Cardiac muscle cell (in vitro differentiated cells and primary cell): ENCODE data around the gene IRF9. TPM values are rescaled to one million over a fixed set of nuclear protein-coding genes. Genes with fewer than 3 reads are reported as not detected.

ENCODE experiments used
- DNase-seq, 2 donors: peaks; one replicate each; pipeline versions ENCODE4 v3.0.0 to v3.0.0-alpha.2; 2010 to 2017; ENCODE audit warnings: low read depth in 1 of 2, low spot score in 1 of 2
- H3K27ac ChIP-seq: fragments of 200-600 bp; sonication (generic); 2 replicates; pipeline ENCODE4 v1.5.1; 2016
- H3K27me3 ChIP-seq: fragments of 200-600 bp; sonication (generic); 2 replicates; pipeline ENCODE4 v1.6.0; 2016; ENCODE audit warnings: control low read depth
- H3K36me3 ChIP-seq: fragments of 200-600 bp; sonication (generic); 2 replicates; pipeline ENCODE4 v1.5.1; 2016; ENCODE audit warnings: control low read depth
- H3K4me1 ChIP-seq: fragments of 200-600 bp; sonication (generic); 2 replicates; pipeline ENCODE4 v1.8.1; 2017; ENCODE audit warnings: low read depth, mild to moderate bottlenecking, mixed run types
- H3K4me3 ChIP-seq: fragments of 200-600 bp; sonication (generic); 2 replicates; pipeline ENCODE4 v1.5.1; 2016; ENCODE audit warnings: mild to moderate bottlenecking
- H3K9me3 ChIP-seq: fragments of 200-600 bp; sonication (generic); 2 replicates; pipeline ENCODE4 v1.5.1; 2017; ENCODE audit warnings: low read depth, mild to moderate bottlenecking, control low read depth
- polyA plus RNA-seq: library from polyadenylated mRNA; unstranded; fragments of >200 nt; fragmentation: Nextera tagmentation; extraction: Ambion mirVana; gene quantifications from 2 replicates; pipeline ENCODE4 v1.2.1, GENCODE V29; 2016
- total RNA-seq: library from RNA; depleted of rRNA; stranded (reverse); fragments of >200 nt; gene quantifications from 2 replicates; pipeline ENCODE4 v1.2.3, GENCODE V29; 2016
- TF ChIP-seq, protein P1 (sequence below): IDR thresholded peaks from 2 replicates; pipeline ENCODE4 v1.5.1; 2012; ENCODE audit warnings: low read depth, mild to moderate bottlenecking, low read length

IRF9 gene
- total and polyA plus RNA-seq, 2 experiments from 2014 or later = 29.1 to 35.4 TPM

DNA sequence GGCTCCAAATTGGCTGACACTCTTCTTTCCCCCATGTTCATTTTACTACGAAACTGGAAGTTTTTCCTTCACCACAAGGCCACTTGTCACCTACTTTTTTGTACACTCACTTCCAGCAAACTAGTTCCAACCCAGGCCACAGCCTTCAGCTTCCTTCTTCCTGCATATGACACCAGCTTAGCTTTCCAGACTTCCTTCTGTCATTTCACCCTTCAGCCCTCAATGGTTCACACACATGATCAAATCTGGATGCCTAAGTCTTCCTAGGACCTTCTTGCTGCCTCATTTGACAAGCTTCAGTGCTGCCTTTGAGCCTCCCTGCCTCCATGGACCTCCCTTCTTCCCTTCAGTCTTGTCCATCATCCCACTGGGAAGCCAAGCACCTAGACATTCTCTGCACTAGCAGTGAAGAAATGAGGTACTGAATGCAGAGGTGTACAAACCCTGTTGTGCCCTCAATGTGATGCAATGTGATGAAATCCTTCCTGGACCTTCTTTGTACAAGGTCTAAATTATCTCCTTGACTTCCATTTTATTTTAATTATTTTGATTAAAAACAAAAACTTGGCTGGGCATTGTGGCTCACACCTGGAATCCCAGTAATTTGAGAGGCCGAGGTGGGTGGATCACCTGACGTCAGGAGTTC, 6.5 kb downstream of the IRF9 start:
- no peak overlapping the region for H3K4me3 ChIP-seq
- no peaks in the 10 kb centered on the region for H3K27me3 ChIP-seq
- DNase-seq = no peak
- H3K36me3 ChIP-seq = peaks cover 4% of the 10 kb centered on the region
- no peak overlapping the region for H3K27ac ChIP-seq
- TF ChIP-seq, protein P1, sequence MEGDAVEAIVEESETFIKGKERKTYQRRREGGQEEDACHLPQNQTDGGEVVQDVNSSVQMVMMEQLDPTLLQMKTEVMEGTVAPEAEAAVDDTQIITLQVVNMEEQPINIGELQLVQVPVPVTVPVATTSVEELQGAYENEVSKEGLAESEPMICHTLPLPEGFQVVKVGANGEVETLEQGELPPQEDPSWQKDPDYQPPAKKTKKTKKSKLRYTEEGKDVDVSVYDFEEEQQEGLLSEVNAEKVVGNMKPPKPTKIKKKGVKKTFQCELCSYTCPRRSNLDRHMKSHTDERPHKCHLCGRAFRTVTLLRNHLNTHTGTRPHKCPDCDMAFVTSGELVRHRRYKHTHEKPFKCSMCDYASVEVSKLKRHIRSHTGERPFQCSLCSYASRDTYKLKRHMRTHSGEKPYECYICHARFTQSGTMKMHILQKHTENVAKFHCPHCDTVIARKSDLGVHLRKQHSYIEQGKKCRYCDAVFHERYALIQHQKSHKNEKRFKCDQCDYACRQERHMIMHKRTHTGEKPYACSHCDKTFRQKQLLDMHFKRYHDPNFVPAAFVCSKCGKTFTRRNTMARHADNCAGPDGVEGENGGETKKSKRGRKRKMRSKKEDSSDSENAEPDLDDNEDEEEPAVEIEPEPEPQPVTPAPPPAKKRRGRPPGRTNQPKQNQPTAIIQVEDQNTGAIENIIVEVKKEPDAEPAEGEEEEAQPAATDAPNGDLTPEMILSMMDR = no peak
- no peaks in the 10 kb centered on the region for H3K4me1 ChIP-seq
- H3K9me3 ChIP-seq = no peaks in the 10 kb centered on the region

- no peaks in the 10 kb centered on the region for H3K9me3 ChIP-seq
- no peaks in the 10 kb centered on the region for H3K27me3 ChIP-seq
- H3K36me3 ChIP-seq = no peaks in the 10 kb centered on the region
- TF ChIP-seq, protein P1 = no peak
- no peaks in the 10 kb centered on the region for H3K4me1 ChIP-seq
- no peak within 1 kb of the TSS for H3K27ac ChIP-seq
- peak; percentile 91 to 98 for DNase-seq
- H3K4me3 ChIP-seq = peak within 1 kb of the TSS; percentile 21
Observed at GRCh38 chr14:24171422-24172260, 10.6 kb downstream of the IRF9 start, which contains the start of gene REC8. REC8 (plus strand) TSS chr14:24172080; CDS start chr14:24172553, 473 bp downstream.

- DNase-seq = no peak
- no peaks in the 10 kb centered on the region for H3K9me3 ChIP-seq
- no peaks in the 10 kb centered on the region for H3K4me1 ChIP-seq
- H3K36me3 ChIP-seq = no peaks in the 10 kb centered on the region
- H3K27ac ChIP-seq = no peak overlapping the region
- H3K4me3 ChIP-seq = peak overlapping the region; percentile 21
- TF ChIP-seq, protein P1 = no peak
- H3K27me3 ChIP-seq = no peaks in the 10 kb centered on the region
Observed at GRCh38 chr14:24172261-24172860, 11.3 kb downstream of the IRF9 start.

DNA sequence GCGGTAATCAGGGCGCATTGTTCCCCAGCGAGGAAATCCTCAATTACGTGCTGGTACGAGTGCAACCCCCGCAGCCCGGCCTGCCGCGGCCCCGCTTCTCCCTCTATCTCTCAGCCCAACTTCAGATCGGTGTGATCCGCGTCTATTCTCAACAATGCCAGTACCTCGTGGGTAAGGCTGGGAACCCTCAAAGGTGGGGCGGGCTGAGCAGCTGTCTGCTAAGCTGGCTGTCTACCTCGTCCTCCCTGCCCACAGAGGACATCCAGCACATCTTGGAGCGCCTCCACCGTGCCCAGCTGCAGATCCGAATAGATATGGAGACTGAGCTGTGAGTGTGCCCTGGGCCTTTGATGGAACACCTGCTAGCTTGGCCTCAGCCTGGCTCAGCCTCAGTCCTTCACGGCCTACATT, 11.8 kb downstream of the IRF9 start:
- TF ChIP-seq, protein P1 = no peak
- H3K4me1 ChIP-seq = no peaks in the 10 kb centered on the region
- no peaks in the 10 kb centered on the region for H3K36me3 ChIP-seq
- DNase-seq = no peak
- no peak overlapping the region for H3K27ac ChIP-seq
- H3K27me3 ChIP-seq = no peaks in the 10 kb centered on the region
- H3K9me3 ChIP-seq = no peaks in the 10 kb centered on the region
- H3K4me3 ChIP-seq = no peak overlapping the region

- no peak overlapping the region for H3K4me3 ChIP-seq
Observed at GRCh38 chr14:24176599-24176998, 15.5 kb downstream of the IRF9 start.

More at GRCh38 chr14:24176599-24176998, 15.5 kb downstream of the IRF9 start:
- Histone ChIP-seq H3K9me3 (no peaks in the 10 kb centered on the region), H3K27ac (no peak overlapping the region), H3K36me3 (peaks cover 2% of the 10 kb centered on the region), H3K4me1 (no peaks in the 10 kb centered on the region), H3K27me3 (no peaks in the 10 kb centered on the region)
- TF ChIP-seq, protein P1 = no peak
- no peak for DNase-seq
